Measurements from ENCODE around the gene C1orf216.
"Not testable (repeated sequence)": the region's sequence is repeated elsewhere in the genome, so short reads cannot be mapped to it uniquely, and the experiment has no call there.

C1orf216 gene

GRCh38 chr1:35725596-35725995 lies 6.9 kb upstream of the C1orf216 start:
- Histone ChIP-seq H3K27me3 (ENCODE audit: control insufficient read depth, insufficient read depth, low read length) (no peaks in the 10 kb centered on the region), H3K9ac (ENCODE audit: low read length) (no peak overlapping the region), H3K4me3 (ENCODE audit: low read length) (no peak overlapping the region), H3K9me3 (ENCODE audit: control insufficient read depth, low read length) (no peaks in the 10 kb centered on the region), H3K4me1 (ENCODE audit: control insufficient read depth, insufficient read depth, low read length) (peaks cover 11% of the 10 kb centered on the region), H3K36me3 (ENCODE audit: control insufficient read depth, insufficient read depth, low read length) (no peaks in the 10 kb centered on the region)

- Histone ChIP-seq H3K4me1 (ENCODE audit: control insufficient read depth, insufficient read depth, low read length) (no peaks in the 10 kb centered on the region), H3K9ac (ENCODE audit: low read length) (peak overlapping the region; percentile 78), H3K27me3 (ENCODE audit: control insufficient read depth, insufficient read depth, low read length) (no peaks in the 10 kb centered on the region), H3K4me3 (ENCODE audit: low read length) (peak overlapping the region; percentile 38), H3K9me3 (ENCODE audit: control insufficient read depth, low read length) (no peaks in the 10 kb centered on the region), H3K36me3 (ENCODE audit: control insufficient read depth, insufficient read depth, low read length) (no peaks in the 10 kb centered on the region)
Measured at GRCh38 chr1:35717911-35718476, 690 bp downstream of the C1orf216 start.

GRCh38 chr1:35715568-35716002 lies 3.1 kb downstream of the C1orf216 start:
- Histone ChIP-seq H3K4me3 (ENCODE audit: low read length) (no peak overlapping the region), H3K4me1 (ENCODE audit: control insufficient read depth, insufficient read depth, low read length) (no peaks in the 10 kb centered on the region), H3K36me3 (ENCODE audit: control insufficient read depth, insufficient read depth, low read length) (no peaks in the 10 kb centered on the region), H3K9ac (ENCODE audit: low read length) (no peak overlapping the region), H3K9me3 (ENCODE audit: control insufficient read depth, low read length) (no peaks in the 10 kb centered on the region), H3K27me3 (ENCODE audit: control insufficient read depth, insufficient read depth, low read length) (peaks cover 4% of the 10 kb centered on the region)

GRCh38 chr1:35714921-35715567 lies 3.6 kb downstream of the C1orf216 start:
- no peak overlapping the region for H3K9ac ChIP-seq (ENCODE audit: low read length)
- H3K27me3 ChIP-seq (ENCODE audit: control insufficient read depth, insufficient read depth, low read length) = peaks cover 5% of the 10 kb centered on the region
- H3K4me1 ChIP-seq (ENCODE audit: control insufficient read depth, insufficient read depth, low read length) = no peaks in the 10 kb centered on the region
- H3K4me3 ChIP-seq (ENCODE audit: low read length) = no peak overlapping the region
- H3K36me3 ChIP-seq (ENCODE audit: control insufficient read depth, insufficient read depth, low read length) = no peaks in the 10 kb centered on the region
- no peaks in the 10 kb centered on the region for H3K9me3 ChIP-seq (ENCODE audit: control insufficient read depth, low read length)

- H3K36me3 ChIP-seq (ENCODE audit: control insufficient read depth, insufficient read depth, low read length); H3K9ac ChIP-seq (ENCODE audit: low read length); H3K4me3 ChIP-seq (ENCODE audit: low read length); H3K9me3 ChIP-seq (ENCODE audit: control insufficient read depth, low read length): not testable (repeated sequence)
- Histone ChIP-seq H3K27me3 (ENCODE audit: control insufficient read depth, insufficient read depth, low read length) (peaks cover 40% of the 10 kb centered on the region), H3K4me1 (ENCODE audit: control insufficient read depth, insufficient read depth, low read length) (peaks cover 10% of the 10 kb centered on the region)
Measured at GRCh38 chr1:35711098-35711497, 7.6 kb downstream of the C1orf216 start.

- Histone ChIP-seq H3K9me3 (ENCODE audit: control insufficient read depth, low read length) (no peaks in the 10 kb centered on the region), H3K4me1 (ENCODE audit: control insufficient read depth, insufficient read depth, low read length) (peaks cover 10% of the 10 kb centered on the region), H3K4me3 (ENCODE audit: low read length) (no peak overlapping the region), H3K36me3 (ENCODE audit: control insufficient read depth, insufficient read depth, low read length) (no peaks in the 10 kb centered on the region), H3K27me3 (ENCODE audit: control insufficient read depth, insufficient read depth, low read length) (peaks cover 41% of the 10 kb centered on the region), H3K9ac (ENCODE audit: low read length) (no peak overlapping the region)
Measured at GRCh38 chr1:35708952-35709351, 9.7 kb downstream of the C1orf216 start.

GRCh38 chr1:35708441-35708921 lies 10.2 kb downstream of the C1orf216 start:
- H3K4me3 ChIP-seq (ENCODE audit: low read length) = no peak overlapping the region
- H3K36me3 ChIP-seq (ENCODE audit: control insufficient read depth, insufficient read depth, low read length) = no peaks in the 10 kb centered on the region
- H3K9me3 ChIP-seq (ENCODE audit: control insufficient read depth, low read length) = no peaks in the 10 kb centered on the region
- H3K4me1 ChIP-seq (ENCODE audit: control insufficient read depth, insufficient read depth, low read length) = peaks cover 10% of the 10 kb centered on the region
- H3K9ac ChIP-seq (ENCODE audit: low read length) = no peak overlapping the region
- H3K27me3 ChIP-seq (ENCODE audit: control insufficient read depth, insufficient read depth, low read length) = peaks cover 41% of the 10 kb centered on the region

GRCh38 chr1:35707601-35708440 lies 10.9 kb downstream of the C1orf216 start:
- Histone ChIP-seq H3K36me3 (ENCODE audit: control insufficient read depth, insufficient read depth, low read length) (no peaks in the 10 kb centered on the region), H3K4me1 (ENCODE audit: control insufficient read depth, insufficient read depth, low read length) (peaks cover 10% of the 10 kb centered on the region), H3K4me3 (ENCODE audit: low read length) (no peak overlapping the region), H3K27me3 (ENCODE audit: control insufficient read depth, insufficient read depth, low read length) (peaks cover 43% of the 10 kb centered on the region), H3K9ac (ENCODE audit: low read length) (no peak overlapping the region), H3K9me3 (ENCODE audit: control insufficient read depth, low read length) (no peaks in the 10 kb centered on the region)

GRCh38 chr1:35706846-35707600 lies 11.7 kb downstream of the C1orf216 start:
- no peak overlapping the region for H3K4me3 ChIP-seq (ENCODE audit: low read length)
- H3K9me3 ChIP-seq (ENCODE audit: control insufficient read depth, low read length) = no peaks in the 10 kb centered on the region
- H3K27me3 ChIP-seq (ENCODE audit: control insufficient read depth, insufficient read depth, low read length) = peaks cover 47% of the 10 kb centered on the region
- no peak overlapping the region for H3K9ac ChIP-seq (ENCODE audit: low read length)
- peaks cover 10% of the 10 kb centered on the region for H3K4me1 ChIP-seq (ENCODE audit: control insufficient read depth, insufficient read depth, low read length)
- no peaks in the 10 kb centered on the region for H3K36me3 ChIP-seq (ENCODE audit: control insufficient read depth, insufficient read depth, low read length)

GRCh38 chr1:35702508-35702907 lies 16.2 kb downstream of the C1orf216 start:
- H3K4me1 ChIP-seq (ENCODE audit: control insufficient read depth, insufficient read depth, low read length) = peaks cover 4% of the 10 kb centered on the region
- H3K4me3 ChIP-seq (ENCODE audit: low read length) = no peak overlapping the region
- no peak overlapping the region for H3K9ac ChIP-seq (ENCODE audit: low read length)
- no peaks in the 10 kb centered on the region for H3K9me3 ChIP-seq (ENCODE audit: control insufficient read depth, low read length)
- no peaks in the 10 kb centered on the region for H3K36me3 ChIP-seq (ENCODE audit: control insufficient read depth, insufficient read depth, low read length)
- H3K27me3 ChIP-seq (ENCODE audit: control insufficient read depth, insufficient read depth, low read length) = peaks cover 44% of the 10 kb centered on the region

GRCh38 chr1:35699152-35699551 lies 19.5 kb downstream of the C1orf216 start:
- H3K27me3 ChIP-seq (ENCODE audit: control insufficient read depth, insufficient read depth, low read length) = peaks cover 31% of the 10 kb centered on the region
- not testable (repeated sequence) for H3K36me3 ChIP-seq (ENCODE audit: control insufficient read depth, insufficient read depth, low read length); H3K4me1 ChIP-seq (ENCODE audit: control insufficient read depth, insufficient read depth, low read length); H3K9ac ChIP-seq (ENCODE audit: low read length); H3K9me3 ChIP-seq (ENCODE audit: control insufficient read depth, low read length); H3K4me3 ChIP-seq (ENCODE audit: low read length)
